ENCODE results near the gene VAMP4. TPM values are rescaled to one million over a fixed set of nuclear protein-coding genes. Genes with fewer than 3 reads are reported as not detected.

Gene VAMP4
- total and polyA plus RNA-seq, 2 experiments from 2014 or later, result 7.3 to 7.4 TPM

DNA sequence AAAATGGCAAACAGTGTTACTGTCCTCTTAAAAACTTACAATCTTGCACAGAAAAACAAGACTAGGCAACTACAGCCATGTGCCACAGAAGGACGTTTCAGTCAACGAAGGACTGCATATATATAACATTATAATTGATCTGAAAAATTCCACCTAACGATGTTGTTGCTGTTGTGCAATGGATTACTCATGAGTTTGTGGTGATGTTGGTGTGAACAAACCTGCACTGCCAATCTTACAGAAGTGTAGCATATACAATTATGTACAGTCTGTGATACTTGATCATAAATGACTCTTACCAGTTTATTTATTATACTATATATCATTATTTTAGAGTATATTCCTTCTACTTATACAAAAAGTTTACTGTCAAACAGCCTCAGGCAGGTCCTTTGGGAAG lies 6.8 kb upstream of the VAMP4 start:
- TF ChIP-seq CREB1 (CRISPR knock-in tag; IDR thresholded peaks at IDR 0.05; ENCODE audit: low read depth), result no peak
- Mint-ChIP-seq H3K36me3 (ENCODE audit: low read depth) (no peaks in the 10 kb centered on the region), H3K27ac (no peak overlapping the region), H3K27me3 (ENCODE audit: insufficient read depth, low read depth, poor library complexity) (peaks cover 2% of the 10 kb centered on the region), H3K4me3 (no peak overlapping the region), H3K9me3 (no peaks in the 10 kb centered on the region), H3K4me1 (peaks cover 8% of the 10 kb centered on the region; the same call in 2 of the 3 replicates)
- no peak for ATAC-seq
- no peak for DNase-seq (ENCODE audit: low spot score)
- Histone ChIP-seq H3K36me3 (ENCODE audit: insufficient read depth) (no peaks in the 10 kb centered on the region), H3K4me2 (no peak overlapping the region), H3K27ac (ENCODE audit: low read depth) (no peak overlapping the region), H3K27me3 (ENCODE audit: insufficient read depth) (no peaks in the 10 kb centered on the region), H3K4me1 (ENCODE audit: insufficient read depth) (peaks cover 16% of the 10 kb centered on the region), H3K79me2 (replicated peaks; ENCODE audit: insufficient read depth) (no peaks in the 10 kb centered on the region), H3K4me3 (no peak overlapping the region), H3K9me2 (ENCODE audit: insufficient read depth) (no peaks in the 10 kb centered on the region), H3F3A (replicated peaks; ENCODE audit: low read depth) (no peaks in the 10 kb centered on the region), H2AFZ (no peak overlapping the region), H4K20me1 (replicated peaks; ENCODE audit: insufficient read depth) (no peaks in the 10 kb centered on the region)

DNA sequence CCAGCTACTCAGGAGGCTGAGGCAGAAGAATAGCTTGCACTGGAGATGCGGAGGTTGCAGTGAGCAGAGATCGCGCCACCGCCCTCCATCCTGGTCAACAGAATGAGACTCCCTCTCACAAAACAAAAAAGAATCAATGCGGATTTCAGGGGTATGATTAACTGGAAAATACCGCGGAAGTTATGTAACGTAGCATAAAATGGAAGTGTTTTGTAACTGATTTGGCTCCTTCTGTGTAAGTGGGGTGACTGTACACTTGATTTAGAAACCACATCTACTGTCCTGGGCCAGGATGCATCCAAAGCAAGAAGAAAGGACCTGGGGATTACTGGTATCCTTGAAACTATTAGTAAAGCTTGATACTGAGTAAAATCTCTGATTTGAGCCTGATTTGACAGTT lies 3.1 kb upstream of the VAMP4 start:
- no peak overlapping the region for H3K4me3 Mint-ChIP-seq
- no peaks in the 10 kb centered on the region for H3K9me3 Mint-ChIP-seq
- no peak overlapping the region for H3K27ac Mint-ChIP-seq
- no peak for TF ChIP-seq ETS1 (IDR thresholded peaks at IDR 0.05)
- TF ChIP-seq, protein P1, sequence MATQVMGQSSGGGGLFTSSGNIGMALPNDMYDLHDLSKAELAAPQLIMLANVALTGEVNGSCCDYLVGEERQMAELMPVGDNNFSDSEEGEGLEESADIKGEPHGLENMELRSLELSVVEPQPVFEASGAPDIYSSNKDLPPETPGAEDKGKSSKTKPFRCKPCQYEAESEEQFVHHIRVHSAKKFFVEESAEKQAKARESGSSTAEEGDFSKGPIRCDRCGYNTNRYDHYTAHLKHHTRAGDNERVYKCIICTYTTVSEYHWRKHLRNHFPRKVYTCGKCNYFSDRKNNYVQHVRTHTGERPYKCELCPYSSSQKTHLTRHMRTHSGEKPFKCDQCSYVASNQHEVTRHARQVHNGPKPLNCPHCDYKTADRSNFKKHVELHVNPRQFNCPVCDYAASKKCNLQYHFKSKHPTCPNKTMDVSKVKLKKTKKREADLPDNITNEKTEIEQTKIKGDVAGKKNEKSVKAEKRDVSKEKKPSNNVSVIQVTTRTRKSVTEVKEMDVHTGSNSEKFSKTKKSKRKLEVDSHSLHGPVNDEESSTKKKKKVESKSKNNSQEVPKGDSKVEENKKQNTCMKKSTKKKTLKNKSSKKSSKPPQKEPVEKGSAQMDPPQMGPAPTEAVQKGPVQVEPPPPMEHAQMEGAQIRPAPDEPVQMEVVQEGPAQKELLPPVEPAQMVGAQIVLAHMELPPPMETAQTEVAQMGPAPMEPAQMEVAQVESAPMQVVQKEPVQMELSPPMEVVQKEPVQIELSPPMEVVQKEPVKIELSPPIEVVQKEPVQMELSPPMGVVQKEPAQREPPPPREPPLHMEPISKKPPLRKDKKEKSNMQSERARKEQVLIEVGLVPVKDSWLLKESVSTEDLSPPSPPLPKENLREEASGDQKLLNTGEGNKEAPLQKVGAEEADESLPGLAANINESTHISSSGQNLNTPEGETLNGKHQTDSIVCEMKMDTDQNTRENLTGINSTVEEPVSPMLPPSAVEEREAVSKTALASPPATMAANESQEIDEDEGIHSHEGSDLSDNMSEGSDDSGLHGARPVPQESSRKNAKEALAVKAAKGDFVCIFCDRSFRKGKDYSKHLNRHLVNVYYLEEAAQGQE (IDR thresholded peaks at IDR 0.05; ENCODE audit: unreplicated experiment), result no peak
- no peak for TF ChIP-seq ZNF331 (CRISPR knock-in tag; IDR thresholded peaks at IDR 0.05; ENCODE audit: low read depth)
- no peak for TF ChIP-seq CTCF (conservative IDR thresholded peaks at IDR 0.05; ENCODE audit: low read depth in 2 of 2)
- no peak for TF ChIP-seq POLR2AphosphoS5 (IDR thresholded peaks at IDR 0.05; ENCODE audit: low read depth)
- no peak for TF ChIP-seq NANOG (IDR thresholded peaks at IDR 0.05; ENCODE audit: borderline replicate concordance)
- TF ChIP-seq, protein P2, sequence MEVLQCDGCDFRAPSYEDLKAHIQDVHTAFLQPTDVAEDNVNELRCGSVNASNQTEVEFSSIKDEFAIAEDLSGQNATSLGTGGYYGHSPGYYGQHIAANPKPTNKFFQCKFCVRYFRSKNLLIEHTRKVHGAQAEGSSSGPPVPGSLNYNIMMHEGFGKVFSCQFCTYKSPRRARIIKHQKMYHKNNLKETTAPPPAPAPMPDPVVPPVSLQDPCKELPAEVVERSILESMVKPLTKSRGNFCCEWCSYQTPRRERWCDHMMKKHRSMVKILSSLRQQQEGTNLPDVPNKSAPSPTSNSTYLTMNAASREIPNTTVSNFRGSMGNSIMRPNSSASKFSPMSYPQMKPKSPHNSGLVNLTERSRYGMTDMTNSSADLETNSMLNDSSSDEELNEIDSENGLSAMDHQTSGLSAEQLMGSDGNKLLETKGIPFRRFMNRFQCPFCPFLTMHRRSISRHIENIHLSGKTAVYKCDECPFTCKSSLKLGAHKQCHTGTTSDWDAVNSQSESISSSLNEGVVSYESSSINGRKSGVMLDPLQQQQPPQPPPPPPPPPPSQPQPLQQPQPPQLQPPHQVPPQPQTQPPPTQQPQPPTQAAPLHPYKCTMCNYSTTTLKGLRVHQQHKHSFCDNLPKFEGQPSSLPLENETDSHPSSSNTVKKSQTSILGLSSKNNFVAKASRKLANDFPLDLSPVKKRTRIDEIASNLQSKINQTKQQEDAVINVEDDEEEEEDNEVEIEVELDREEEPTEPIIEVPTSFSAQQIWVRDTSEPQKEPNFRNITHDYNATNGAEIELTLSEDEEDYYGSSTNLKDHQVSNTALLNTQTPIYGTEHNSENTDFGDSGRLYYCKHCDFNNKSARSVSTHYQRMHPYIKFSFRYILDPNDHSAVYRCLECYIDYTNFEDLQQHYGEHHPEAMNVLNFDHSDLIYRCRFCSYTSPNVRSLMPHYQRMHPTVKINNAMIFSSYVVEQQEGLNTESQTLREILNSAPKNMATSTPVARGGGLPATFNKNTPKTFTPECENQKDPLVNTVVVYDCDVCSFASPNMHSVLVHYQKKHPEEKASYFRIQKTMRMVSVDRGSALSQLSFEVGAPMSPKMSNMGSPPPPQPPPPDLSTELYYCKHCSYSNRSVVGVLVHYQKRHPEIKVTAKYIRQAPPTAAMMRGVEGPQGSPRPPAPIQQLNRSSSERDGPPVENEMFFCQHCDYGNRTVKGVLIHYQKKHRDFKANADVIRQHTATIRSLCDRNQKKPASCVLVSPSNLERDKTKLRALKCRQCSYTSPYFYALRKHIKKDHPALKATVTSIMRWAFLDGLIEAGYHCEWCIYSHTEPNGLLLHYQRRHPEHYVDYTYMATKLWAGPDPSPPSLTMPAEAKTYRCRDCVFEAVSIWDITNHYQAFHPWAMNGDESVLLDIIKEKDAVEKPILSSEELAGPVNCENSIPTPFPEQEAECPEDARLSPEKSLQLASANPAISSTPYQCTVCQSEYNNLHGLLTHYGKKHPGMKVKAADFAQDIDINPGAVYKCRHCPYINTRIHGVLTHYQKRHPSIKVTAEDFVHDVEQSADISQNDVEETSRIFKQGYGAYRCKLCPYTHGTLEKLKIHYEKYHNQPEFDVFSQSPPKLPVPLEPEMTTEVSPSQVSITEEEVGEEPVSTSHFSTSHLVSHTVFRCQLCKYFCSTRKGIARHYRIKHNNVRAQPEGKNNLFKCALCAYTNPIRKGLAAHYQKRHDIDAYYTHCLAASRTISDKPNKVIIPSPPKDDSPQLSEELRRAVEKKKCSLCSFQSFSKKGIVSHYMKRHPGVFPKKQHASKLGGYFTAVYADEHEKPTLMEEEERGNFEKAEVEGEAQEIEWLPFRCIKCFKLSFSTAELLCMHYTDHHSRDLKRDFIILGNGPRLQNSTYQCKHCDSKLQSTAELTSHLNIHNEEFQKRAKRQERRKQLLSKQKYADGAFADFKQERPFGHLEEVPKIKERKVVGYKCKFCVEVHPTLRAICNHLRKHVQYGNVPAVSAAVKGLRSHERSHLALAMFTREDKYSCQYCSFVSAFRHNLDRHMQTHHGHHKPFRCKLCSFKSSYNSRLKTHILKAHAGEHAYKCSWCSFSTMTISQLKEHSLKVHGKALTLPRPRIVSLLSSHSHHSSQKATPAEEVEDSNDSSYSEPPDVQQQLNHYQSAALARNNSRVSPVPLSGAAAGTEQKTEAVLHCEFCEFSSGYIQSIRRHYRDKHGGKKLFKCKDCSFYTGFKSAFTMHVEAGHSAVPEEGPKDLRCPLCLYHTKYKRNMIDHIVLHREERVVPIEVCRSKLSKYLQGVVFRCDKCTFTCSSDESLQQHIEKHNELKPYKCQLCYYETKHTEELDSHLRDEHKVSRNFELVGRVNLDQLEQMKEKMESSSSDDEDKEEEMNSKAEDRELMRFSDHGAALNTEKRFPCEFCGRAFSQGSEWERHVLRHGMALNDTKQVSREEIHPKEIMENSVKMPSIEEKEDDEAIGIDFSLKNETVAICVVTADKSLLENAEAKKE (CRISPR knock-in tag; IDR thresholded peaks at IDR 0.05), result no peak
- no peak for TF ChIP-seq EZH2phosphoT487 (IDR thresholded peaks at IDR 0.05; ENCODE audit: unreplicated experiment)
- no peak for TF ChIP-seq JUNB (IDR thresholded peaks at IDR 0.05; ENCODE audit: unreplicated experiment)

More for the DNA sequence above, 3.1 kb upstream of the VAMP4 start:
- Histone ChIP-seq H4K20me1 (replicated peaks; ENCODE audit: insufficient read depth) (no peaks in the 10 kb centered on the region), H3K4me3 (no peak overlapping the region), H3K36me3 (ENCODE audit: insufficient read depth) (no peaks in the 10 kb centered on the region), H3K9me2 (ENCODE audit: insufficient read depth) (no peaks in the 10 kb centered on the region), H3K79me2 (replicated peaks; ENCODE audit: insufficient read depth) (peaks cover 9% of the 10 kb centered on the region; the same call in 1 of the 2 replicates), H2AFZ (no peak overlapping the region), H3K4me1 (ENCODE audit: insufficient read depth) (peaks cover 33% of the 10 kb centered on the region), H3F3A (replicated peaks; ENCODE audit: low read depth) (0 out of 2 replicates have a peak, but pooled peaks cover 6% of the 10 kb centered on the region), H3K27ac (ENCODE audit: low read depth) (no peak overlapping the region), H3K4me2 (no peak overlapping the region), H3K27me3 (ENCODE audit: insufficient read depth) (no peaks in the 10 kb centered on the region)
- ATAC-seq (no peak), DNase-seq (ENCODE audit: low spot score) (no peak)
- no peaks in the 10 kb centered on the region for H3K36me3 Mint-ChIP-seq (ENCODE audit: low read depth)
- H3K4me1 Mint-ChIP-seq, result peaks cover 19% of the 10 kb centered on the region; the same call in 2 of the 3 replicates
- H3K27me3 Mint-ChIP-seq (ENCODE audit: insufficient read depth, low read depth, poor library complexity), result peaks cover 6% of the 10 kb centered on the region

All from GM23338 (cell line).